ENCODE data around the gene SNX13. TPM values are rescaled to one million over a fixed set of nuclear protein-coding genes. Genes with fewer than 3 reads are reported as not detected.

Gene SNX13
- total and polyA plus RNA-seq, 2 of the 4 experiments (the other 2 are of a cell fraction), result 9.0 to 24.9 TPM

DNA sequence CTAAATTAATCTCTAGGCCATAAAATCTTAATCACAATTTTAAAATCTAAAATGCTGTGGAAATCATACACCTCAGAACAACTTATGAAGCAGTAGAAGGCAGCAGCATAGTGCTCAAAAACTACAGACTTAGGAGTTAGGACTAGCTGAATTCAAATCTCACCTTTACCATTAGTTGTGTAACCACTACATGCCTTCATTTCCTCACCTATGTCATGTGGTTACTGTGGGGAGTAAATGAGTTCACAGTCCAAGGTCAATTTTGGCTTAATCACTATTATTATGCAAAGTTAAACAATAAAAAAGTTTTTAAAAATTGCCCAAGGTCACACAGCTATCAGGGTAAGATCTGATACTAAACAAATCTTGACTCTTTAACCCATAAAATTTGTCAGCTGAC is 37.0 kb downstream of the SNX13 start:
- H3K9me1 ChIP-seq (ENCODE audit: insufficient read depth, low read length), result no peaks in the 10 kb centered on the region
- intact Hi-C loops (cut with micrococcal nuclease), result no loop called here
- no peak overlapping the region for H2BK5ac ChIP-seq (ENCODE audit: low read depth, low read length, poor library complexity, severe bottlenecking)
- no peak overlapping the region for H3K14ac ChIP-seq (replicated peaks; ENCODE audit: low read depth, low read length)
- H4K8ac ChIP-seq (ENCODE audit: low read depth in 2 of 2, low read length in 2 of 2), result no peak overlapping the region
- H3K79me1 ChIP-seq (ENCODE audit: low read depth in 1 of 2, low read length in 2 of 2), result peaks cover 42 to 51% of the 10 kb centered on the region in 2 experiments
- no peak overlapping the region for H3K23ac ChIP-seq (ENCODE audit: low read depth, low read length)
- no peak overlapping the region for H4K91ac ChIP-seq (ENCODE audit: insufficient read depth, low read depth, low read length)
- no peak overlapping the region for H2AK9ac ChIP-seq (replicated peaks; ENCODE audit: low read depth, low read length, poor library complexity)
- H4K5ac ChIP-seq (ENCODE audit: low read depth, low read length), result no peak overlapping the region
- in situ Hi-C loops (cut with MboI; ENCODE audit: low sequenced_read_pairs), result no loop called here
- H2BK15ac ChIP-seq (ENCODE audit: low read depth, low read length), result no peak overlapping the region
- H3K9me3 ChIP-seq (ENCODE audit: control insufficient read depth, insufficient read depth, low read length), result no peaks in the 10 kb centered on the region
- no peak overlapping the region for H3K56ac ChIP-seq (ENCODE audit: extremely low read depth, insufficient read depth, low read length)
- ATAC-seq (ENCODE audit: low read depth) (no peak), DNase-seq (no peak)
- no TSS peak for BruUV-seq (replicated peaks)
- no peak overlapping the region for H2AFZ ChIP-seq (replicated peaks; ENCODE audit: low read length, poor library complexity)
- 0 out of 2 replicates have a peak, but pooled peaks cover 2% of the 10 kb centered on the region for H3K36me3 ChIP-seq (ENCODE audit: control insufficient read depth, insufficient read depth, low read length)
- H4K20me1 ChIP-seq (ENCODE audit: insufficient read depth, low read length), result peaks cover 13% of the 10 kb centered on the region
- no peak overlapping the region for H2AK5ac ChIP-seq (ENCODE audit: low read depth, low read length)
- no peak overlapping the region for H3K4ac ChIP-seq (ENCODE audit: low read depth, low read length)
- POLR2A ChIA-PET (ENCODE audit: unreplicated experiment), result no interaction called here
- CTCF ChIA-PET, result no interaction called here
- TF ChIP-seq, protein P1, sequence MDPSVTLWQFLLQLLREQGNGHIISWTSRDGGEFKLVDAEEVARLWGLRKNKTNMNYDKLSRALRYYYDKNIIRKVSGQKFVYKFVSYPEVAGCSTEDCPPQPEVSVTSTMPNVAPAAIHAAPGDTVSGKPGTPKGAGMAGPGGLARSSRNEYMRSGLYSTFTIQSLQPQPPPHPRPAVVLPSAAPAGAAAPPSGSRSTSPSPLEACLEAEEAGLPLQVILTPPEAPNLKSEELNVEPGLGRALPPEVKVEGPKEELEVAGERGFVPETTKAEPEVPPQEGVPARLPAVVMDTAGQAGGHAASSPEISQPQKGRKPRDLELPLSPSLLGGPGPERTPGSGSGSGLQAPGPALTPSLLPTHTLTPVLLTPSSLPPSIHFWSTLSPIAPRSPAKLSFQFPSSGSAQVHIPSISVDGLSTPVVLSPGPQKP (IDR thresholded peaks at IDR 0.05; ENCODE audit: borderline replicate concordance, low read depth, low read length), result no peak
- no peak for TF ChIP-seq POLR2A (IDR thresholded peaks at IDR 0.05; ENCODE audit: low read depth, low read length)
- TF ChIP-seq NFE2L2 (IDR thresholded peaks at IDR 0.05; ENCODE audit: low read depth, low read length), result no peak
- no peak for TF ChIP-seq CEBPB (IDR thresholded peaks at IDR 0.05; ENCODE audit: low read depth, low read length)
- no peak for TF ChIP-seq RFX5 (IDR thresholded peaks at IDR 0.05; ENCODE audit: low read depth, low read length)
- no peak for TF ChIP-seq SMC3 (IDR thresholded peaks at IDR 0.05; ENCODE audit: low read depth, low read length)
- no peak for TF ChIP-seq CHD1 (IDR thresholded peaks at IDR 0.05; ENCODE audit: low read depth, low read length)
- no peak for TF ChIP-seq MXI1 (IDR thresholded peaks at IDR 0.05; ENCODE audit: borderline replicate concordance, low read depth, low read length)
- no peak for TF ChIP-seq MAFK (IDR thresholded peaks at IDR 0.05; ENCODE audit: low read depth, low read length)
- TF ChIP-seq, protein P2, sequence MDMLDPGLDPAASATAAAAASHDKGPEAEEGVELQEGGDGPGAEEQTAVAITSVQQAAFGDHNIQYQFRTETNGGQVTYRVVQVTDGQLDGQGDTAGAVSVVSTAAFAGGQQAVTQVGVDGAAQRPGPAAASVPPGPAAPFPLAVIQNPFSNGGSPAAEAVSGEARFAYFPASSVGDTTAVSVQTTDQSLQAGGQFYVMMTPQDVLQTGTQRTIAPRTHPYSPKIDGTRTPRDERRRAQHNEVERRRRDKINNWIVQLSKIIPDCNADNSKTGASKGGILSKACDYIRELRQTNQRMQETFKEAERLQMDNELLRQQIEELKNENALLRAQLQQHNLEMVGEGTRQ (IDR thresholded peaks at IDR 0.05; ENCODE audit: low read depth, low read length), result no peak
- no peak overlapping the region for H3K4me2 ChIP-seq (ENCODE audit: low read depth, low read length)
- H3K18ac ChIP-seq (ENCODE audit: low read depth, low read length), result no peak overlapping the region
- H3K4me3 ChIP-seq (ENCODE audit: insufficient read depth, low read depth, low read length), result no peak overlapping the region
- H3K9ac ChIP-seq (ENCODE audit: low read depth, low read length), result no peak overlapping the region
- dilution Hi-C loops (cut with HindIII; ENCODE audit: low sequenced_read_pairs, unreplicated experiment), result no loop called here
- no peaks in the 10 kb centered on the region for H3K4me1 ChIP-seq (ENCODE audit: control insufficient read depth, insufficient read depth, low read length)
- no peak overlapping the region for H2BK20ac ChIP-seq (ENCODE audit: low read depth, low read length)
- no peak overlapping the region for H2BK120ac ChIP-seq (ENCODE audit: low read depth, low read length)
- no peaks in the 10 kb centered on the region for H3K27me3 ChIP-seq (ENCODE audit: control insufficient read depth, insufficient read depth, low read length)
- no peak overlapping the region for H3K27ac ChIP-seq (ENCODE audit: insufficient read depth, low read length)
